Osteocyte (in vitro differentiated cells): ENCODE data around the gene PAH. TPM values are rescaled to one million over a fixed set of nuclear protein-coding genes. Genes with fewer than 3 reads are reported as not detected.

Experiments
- DNase-seq: peaks from one replicate; pipeline ENCODE4 v3.0.0; 2021; ENCODE audit warnings: mixed read lengths; ENCODE audit not compliant: unreplicated experiment; ENCODE audit errors: extremely low spot score
- H3K27ac Mint-ChIP-seq: one replicate; pipeline ENCODE4 v1.8.0; 2021; ENCODE audit warnings: mild to moderate bottlenecking, mixed read lengths; ENCODE audit not compliant: unreplicated experiment
- H3K27me3 Mint-ChIP-seq: one replicate; pipeline ENCODE4 v1.8.0; 2021; ENCODE audit warnings: mixed read lengths; ENCODE audit not compliant: unreplicated experiment
- H3K36me3 Mint-ChIP-seq: one replicate; pipeline ENCODE4 v1.8.0; 2021; ENCODE audit warnings: mixed read lengths; ENCODE audit not compliant: unreplicated experiment
- H3K4me1 Mint-ChIP-seq: one replicate; pipeline ENCODE4 v1.8.0; 2021; ENCODE audit warnings: mixed read lengths; ENCODE audit not compliant: unreplicated experiment
- H3K4me3 Mint-ChIP-seq: one replicate; pipeline ENCODE4 v1.8.0; 2021; ENCODE audit warnings: mild to moderate bottlenecking, moderate library complexity, mixed read lengths; ENCODE audit not compliant: unreplicated experiment
- H3K9me3 Mint-ChIP-seq: one replicate; pipeline ENCODE4 v1.8.0; 2021; ENCODE audit warnings: mixed read lengths; ENCODE audit not compliant: unreplicated experiment
- total RNA-seq: library from RNA; stranded (reverse); gene quantifications from 2 replicates; pipeline ENCODE4 v1.2.1, GENCODE V29; 2021
- TF ChIP-seq, protein P1 (sequence below): fragments of 200-600 bp; sonication (generic); IDR thresholded peaks from 2 replicates; pipeline ENCODE4 v1.5.0; 2021; ENCODE audit warnings: antibody characterized with exemption, mild to moderate bottlenecking, moderate library complexity

Gene PAH
- total RNA-seq, 1 donor from 2014 or later = not detected

DNA sequence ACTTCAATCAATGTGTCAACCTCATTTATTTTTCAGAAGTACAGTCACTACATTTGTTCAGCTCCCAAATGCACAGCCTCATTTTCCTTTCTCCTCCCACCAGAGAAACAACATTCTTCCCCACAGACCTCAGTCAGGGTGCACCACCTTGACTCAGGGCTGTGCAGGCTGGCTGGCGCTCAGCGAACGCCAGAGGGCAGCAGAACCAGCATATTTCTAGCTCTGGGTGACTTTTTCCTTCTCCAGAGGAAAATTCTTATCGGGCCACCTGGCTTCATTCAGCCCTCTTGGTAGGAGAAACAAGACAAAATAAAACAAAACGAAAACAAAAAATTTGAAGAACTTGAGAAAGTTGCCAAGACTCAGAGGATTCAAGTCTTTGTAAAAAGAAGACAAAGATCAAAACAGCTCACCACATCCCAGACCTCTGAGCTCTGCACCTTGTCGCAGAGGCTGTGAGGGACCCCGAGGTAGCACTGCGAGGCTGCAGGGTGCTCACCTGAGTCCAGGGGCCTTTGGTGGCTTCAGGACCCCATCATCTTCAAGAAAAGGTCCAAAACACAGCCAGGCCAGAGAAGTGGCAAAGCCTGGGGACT is 33.7 kb downstream of the PAH start:
- H3K27me3 Mint-ChIP-seq = no peaks in the 10 kb centered on the region
- no peaks in the 10 kb centered on the region for H3K4me1 Mint-ChIP-seq
- no peaks in the 10 kb centered on the region for H3K36me3 Mint-ChIP-seq
- no peaks in the 10 kb centered on the region for H3K9me3 Mint-ChIP-seq
- DNase-seq = no peak
- H3K4me3 Mint-ChIP-seq = no peak overlapping the region
- no peak overlapping the region for H3K27ac Mint-ChIP-seq
- TF ChIP-seq, protein P1, sequence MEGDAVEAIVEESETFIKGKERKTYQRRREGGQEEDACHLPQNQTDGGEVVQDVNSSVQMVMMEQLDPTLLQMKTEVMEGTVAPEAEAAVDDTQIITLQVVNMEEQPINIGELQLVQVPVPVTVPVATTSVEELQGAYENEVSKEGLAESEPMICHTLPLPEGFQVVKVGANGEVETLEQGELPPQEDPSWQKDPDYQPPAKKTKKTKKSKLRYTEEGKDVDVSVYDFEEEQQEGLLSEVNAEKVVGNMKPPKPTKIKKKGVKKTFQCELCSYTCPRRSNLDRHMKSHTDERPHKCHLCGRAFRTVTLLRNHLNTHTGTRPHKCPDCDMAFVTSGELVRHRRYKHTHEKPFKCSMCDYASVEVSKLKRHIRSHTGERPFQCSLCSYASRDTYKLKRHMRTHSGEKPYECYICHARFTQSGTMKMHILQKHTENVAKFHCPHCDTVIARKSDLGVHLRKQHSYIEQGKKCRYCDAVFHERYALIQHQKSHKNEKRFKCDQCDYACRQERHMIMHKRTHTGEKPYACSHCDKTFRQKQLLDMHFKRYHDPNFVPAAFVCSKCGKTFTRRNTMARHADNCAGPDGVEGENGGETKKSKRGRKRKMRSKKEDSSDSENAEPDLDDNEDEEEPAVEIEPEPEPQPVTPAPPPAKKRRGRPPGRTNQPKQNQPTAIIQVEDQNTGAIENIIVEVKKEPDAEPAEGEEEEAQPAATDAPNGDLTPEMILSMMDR = peak; percentile 76

DNA sequence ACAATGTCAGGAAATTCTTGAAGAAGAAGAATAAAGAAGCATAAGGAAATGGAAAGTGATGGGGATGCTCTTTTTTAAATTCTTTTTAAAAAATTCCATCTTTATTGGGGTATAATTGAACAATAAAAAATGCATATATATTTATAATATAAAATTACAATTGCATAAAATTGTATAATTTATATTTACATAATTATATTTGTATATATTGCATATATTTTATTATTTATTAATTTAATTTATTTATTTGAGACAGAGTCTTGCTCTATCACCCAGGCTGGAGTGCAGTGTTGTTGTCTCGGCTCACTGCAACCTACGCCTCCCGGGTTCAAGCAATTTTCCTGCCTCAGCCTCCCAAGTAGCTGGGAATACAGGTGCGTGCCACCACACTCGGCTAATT is 36.3 kb downstream of the PAH start:
- TF ChIP-seq, protein P1 = no peak
- no peaks in the 10 kb centered on the region for H3K9me3 Mint-ChIP-seq
- DNase-seq = no peak
- no peaks in the 10 kb centered on the region for H3K4me1 Mint-ChIP-seq
- no peak overlapping the region for H3K4me3 Mint-ChIP-seq
- H3K27me3 Mint-ChIP-seq = no peaks in the 10 kb centered on the region
- H3K36me3 Mint-ChIP-seq = no peaks in the 10 kb centered on the region
- H3K27ac Mint-ChIP-seq = no peak overlapping the region

DNA sequence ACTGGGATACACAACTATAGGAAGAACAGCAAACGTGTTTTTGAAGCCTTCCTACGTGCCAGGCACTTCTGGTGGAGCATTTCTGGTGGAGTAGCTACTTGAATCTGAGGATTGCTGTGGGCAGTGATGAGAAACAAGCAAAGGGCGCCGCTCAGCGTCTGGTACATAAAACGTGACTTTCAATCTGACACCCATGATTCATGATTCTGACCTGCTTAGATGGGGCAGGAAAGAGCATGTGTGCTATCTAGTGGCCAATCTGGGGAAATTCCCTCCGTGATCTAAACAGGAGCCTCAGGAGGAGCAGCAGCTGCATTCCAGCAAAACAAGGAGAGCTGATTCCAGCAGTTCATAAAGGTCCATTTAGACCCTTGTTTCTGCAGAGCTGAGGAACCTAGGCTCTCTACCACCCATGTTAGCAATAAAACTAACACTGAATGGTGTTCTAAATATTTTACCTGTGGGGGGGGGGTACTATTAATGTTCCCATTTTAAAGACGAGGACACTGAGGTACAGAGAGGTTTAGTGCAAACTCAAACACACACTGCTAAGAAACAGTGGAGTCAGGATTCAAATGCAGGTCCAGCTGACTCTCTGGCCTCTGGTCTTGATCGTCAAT is 37.8 kb downstream of the PAH start:
- H3K27me3 Mint-ChIP-seq = no peaks in the 10 kb centered on the region
- TF ChIP-seq, protein P1 = peak; percentile 27
- no peaks in the 10 kb centered on the region for H3K4me1 Mint-ChIP-seq

DNA sequence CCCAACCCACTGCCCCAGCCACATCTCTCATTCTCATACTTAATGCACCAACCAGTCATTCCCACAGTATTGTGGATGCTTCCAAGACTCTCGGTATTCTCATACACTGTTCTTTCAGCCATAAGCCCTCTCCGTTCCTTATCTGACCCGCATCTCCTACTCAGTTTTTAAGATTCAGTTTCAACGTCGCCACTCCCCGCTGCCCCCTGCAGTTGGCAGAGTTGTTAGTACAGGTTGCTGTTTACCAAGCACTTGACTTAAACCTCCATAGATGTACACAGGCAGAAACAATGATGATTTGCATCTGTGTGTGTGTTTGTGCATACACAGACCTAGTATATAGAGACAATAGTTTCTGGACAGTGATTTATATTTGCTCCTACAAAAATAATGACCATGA is 40.2 kb downstream of the PAH start:
- no peak for DNase-seq
- no peaks in the 10 kb centered on the region for H3K36me3 Mint-ChIP-seq
- H3K4me1 Mint-ChIP-seq = no peaks in the 10 kb centered on the region
- TF ChIP-seq, protein P1 = no peak
- no peak overlapping the region for H3K4me3 Mint-ChIP-seq
- H3K27me3 Mint-ChIP-seq = no peaks in the 10 kb centered on the region
- no peak overlapping the region for H3K27ac Mint-ChIP-seq
- no peaks in the 10 kb centered on the region for H3K9me3 Mint-ChIP-seq

More for the DNA sequence above, 37.8 kb downstream of the PAH start:
- H3K27ac Mint-ChIP-seq = no peak overlapping the region
- no peak overlapping the region for H3K4me3 Mint-ChIP-seq
- H3K36me3 Mint-ChIP-seq = no peaks in the 10 kb centered on the region
- no peaks in the 10 kb centered on the region for H3K9me3 Mint-ChIP-seq
- no peak for DNase-seq

DNA sequence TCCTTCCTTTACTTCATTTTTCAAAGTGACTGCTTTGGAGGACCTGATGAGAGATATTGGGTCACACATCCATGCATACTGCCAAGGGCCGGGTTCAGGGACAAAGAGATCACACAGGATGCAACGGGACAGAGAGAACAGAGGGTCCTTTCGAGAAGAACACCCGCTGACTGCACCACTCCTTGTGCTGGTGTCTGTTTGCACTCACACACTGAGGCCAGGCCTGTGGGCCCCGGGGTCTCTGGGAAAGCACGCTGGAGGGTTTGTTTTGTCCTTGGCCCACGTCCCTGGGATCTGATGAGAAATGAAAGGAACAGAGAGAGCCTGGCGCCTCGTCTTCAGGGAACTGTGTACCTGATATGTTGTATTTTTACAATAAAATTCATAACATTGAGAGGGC is 42.2 kb downstream of the PAH start:
- Mint-ChIP-seq H3K27me3 (no peaks in the 10 kb centered on the region), H3K9me3 (no peaks in the 10 kb centered on the region), H3K27ac (no peak overlapping the region), H3K4me3 (no peak overlapping the region), H3K36me3 (no peaks in the 10 kb centered on the region), H3K4me1 (no peaks in the 10 kb centered on the region)
- TF ChIP-seq, protein P1 = no peak
- DNase-seq = no peak
